ENCODE measurements around the gene ASIC1. TPM values are rescaled to one million over a fixed set of nuclear protein-coding genes. Genes with fewer than 3 reads are reported as not detected.

The ASIC1 gene
- total RNA-seq (1 to 10 TPM in 4 of 10 donors, under 1 TPM in 6; 0.17 to 1.6 (median 0.82) TPM), polyA plus RNA-seq (under 1 TPM; 0.59 to 0.74 TPM)
- long read RNA-seq, donor 1, partial matches to known transcripts, result 0 of 1 reads
- long read RNA-seq, donor 1, other reads (novel, unspliced or antisense), result 0 of 1 reads
- long read RNA-seq, donor 2, partial matches to known transcripts, result 0 of 1 reads
- long read RNA-seq, donor 2, other reads (novel, unspliced or antisense), result 1 of 1 reads
- long read RNA-seq, donor 3, partial matches to known transcripts, result 1 of 1 reads
- long read RNA-seq, donor 3, other reads (novel, unspliced or antisense), result 0 of 1 reads

DNA sequence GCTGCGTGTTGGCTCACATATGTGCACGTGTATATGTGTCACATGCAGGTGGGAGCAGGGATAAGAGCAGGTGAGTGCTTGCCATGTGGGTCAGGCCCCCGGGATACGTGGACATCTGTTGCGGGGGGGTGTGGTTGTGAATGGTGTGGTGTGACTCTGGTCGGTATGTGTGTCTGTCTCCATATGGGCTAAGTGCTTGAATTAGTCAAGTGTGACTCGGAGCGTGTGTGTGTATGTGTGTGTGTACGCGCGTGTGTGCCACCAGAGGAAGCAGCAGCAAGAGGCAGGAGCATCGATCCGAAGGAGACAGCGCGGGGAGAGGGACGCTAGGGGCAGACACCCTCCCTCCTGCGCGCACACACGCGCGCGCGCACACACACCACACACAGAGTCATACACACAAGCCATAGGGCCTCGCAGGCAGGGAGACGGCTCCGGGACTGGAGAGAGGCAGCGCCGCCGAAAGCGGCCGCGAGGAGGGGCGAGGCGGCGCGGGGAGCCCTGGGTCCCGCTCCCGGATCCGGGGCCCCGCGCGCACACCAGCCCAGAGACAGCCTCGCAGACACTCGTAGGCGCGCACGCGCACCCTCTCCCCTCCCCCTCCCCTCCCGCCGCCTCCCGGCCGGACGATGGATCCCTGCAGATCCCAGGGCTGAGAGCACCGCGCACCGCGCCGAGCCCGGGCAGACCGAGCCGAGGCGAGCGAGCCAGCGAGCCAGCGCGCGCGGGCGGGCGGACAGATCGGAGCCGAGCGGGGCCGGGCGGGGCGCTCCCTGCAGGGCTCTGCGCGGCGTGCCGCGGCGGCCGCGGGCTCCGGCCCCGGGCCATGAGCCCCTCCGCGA lies at the start of gene ASIC1:
Gene ASIC1, plus strand, starts transcription at position 597 of the 842 bp plus-strand sequence. CDS start 1,171 bp downstream, outside the sequence.
- no peaks in the 10 kb centered on the region for H3K36me3 ChIP-seq
- TF ChIP-seq, protein P1, sequence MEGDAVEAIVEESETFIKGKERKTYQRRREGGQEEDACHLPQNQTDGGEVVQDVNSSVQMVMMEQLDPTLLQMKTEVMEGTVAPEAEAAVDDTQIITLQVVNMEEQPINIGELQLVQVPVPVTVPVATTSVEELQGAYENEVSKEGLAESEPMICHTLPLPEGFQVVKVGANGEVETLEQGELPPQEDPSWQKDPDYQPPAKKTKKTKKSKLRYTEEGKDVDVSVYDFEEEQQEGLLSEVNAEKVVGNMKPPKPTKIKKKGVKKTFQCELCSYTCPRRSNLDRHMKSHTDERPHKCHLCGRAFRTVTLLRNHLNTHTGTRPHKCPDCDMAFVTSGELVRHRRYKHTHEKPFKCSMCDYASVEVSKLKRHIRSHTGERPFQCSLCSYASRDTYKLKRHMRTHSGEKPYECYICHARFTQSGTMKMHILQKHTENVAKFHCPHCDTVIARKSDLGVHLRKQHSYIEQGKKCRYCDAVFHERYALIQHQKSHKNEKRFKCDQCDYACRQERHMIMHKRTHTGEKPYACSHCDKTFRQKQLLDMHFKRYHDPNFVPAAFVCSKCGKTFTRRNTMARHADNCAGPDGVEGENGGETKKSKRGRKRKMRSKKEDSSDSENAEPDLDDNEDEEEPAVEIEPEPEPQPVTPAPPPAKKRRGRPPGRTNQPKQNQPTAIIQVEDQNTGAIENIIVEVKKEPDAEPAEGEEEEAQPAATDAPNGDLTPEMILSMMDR (IDR thresholded peaks at IDR 0.05), result peak in 4 of 9 donors; percentile 8 to 26 (median 19)
- peak within 1 kb of the TSS; percentile 29 to 86 (median 66) for H3K4me3 ChIP-seq
- DNase-seq (peak; percentile 63 to 79), ATAC-seq (peak; percentile 61 to 85 (median 72))
- H3K9me3 ChIP-seq, result no peaks in the 10 kb centered on the region
- intact Hi-C loops (cut with DNase I), result loop anchor here (1.0 to 10.0 kb wide), 9 partner anchors 82 to 282 kb away; partner anchors contain the start of gene AQP6 (in 1 of the 10)
- 1% methylated on average over 46 to 88 of the region's 88 CpGs for WGBS, 2 donors
- H3K27ac ChIP-seq, result peak within 1 kb of the TSS in 2 of 10 donors; percentile 27 to 39
- H3K27me3 ChIP-seq, result peaks cover 0 to 39% (median 19%) of the 10 kb centered on the region in 7 donors
- peaks cover 0 to 46% (median 19%) of the 10 kb centered on the region in 9 donors for H3K4me1 ChIP-seq

DNA sequence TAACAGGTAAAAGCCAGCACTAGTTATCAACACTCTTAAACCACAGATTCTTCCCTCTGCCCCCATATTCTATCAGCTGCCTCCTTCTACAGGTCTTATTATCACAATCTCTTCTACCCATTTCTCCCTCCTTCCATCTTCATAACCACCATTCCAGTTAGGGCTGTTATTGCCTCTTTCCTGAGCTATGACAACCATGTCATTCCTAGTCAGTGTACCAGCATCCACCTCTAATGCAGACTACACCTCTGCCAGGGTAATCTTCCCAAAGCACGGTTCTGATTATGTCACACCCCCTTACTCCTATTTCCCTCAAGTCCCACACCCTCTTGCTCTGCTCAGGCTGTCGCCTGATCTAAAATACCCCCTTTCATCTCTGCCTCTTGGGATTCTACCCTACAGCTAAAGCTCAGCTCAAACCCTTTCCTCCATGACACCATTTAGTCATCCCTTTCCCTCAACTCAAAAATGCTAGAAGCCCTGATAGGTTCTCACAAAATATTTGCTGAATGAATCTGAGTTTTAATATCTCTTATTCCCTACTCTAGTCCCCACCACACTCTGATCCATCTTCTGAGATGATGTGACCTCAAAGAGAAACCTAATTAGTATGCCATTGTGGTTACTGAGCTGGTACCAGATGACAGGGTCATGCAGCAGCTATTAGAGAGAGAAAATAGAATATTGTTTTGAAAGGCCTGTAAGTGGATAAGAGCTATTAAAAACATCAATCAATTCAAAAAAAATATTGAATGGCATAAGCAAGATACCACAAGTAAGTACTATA lies 43.8 kb upstream of the ASIC1 start:
- Histone ChIP-seq H3K4me1 (peaks cover 0 to 25% (median 4%) of the 10 kb centered on the region in 9 donors), H3K9me3 (no peaks in the 10 kb centered on the region), H3K36me3 (peaks cover 0 to 32% (median 0%) of the 10 kb centered on the region in 9 donors), H3K27ac (no peak overlapping the region), H3K4me3 (no peak overlapping the region), H3K27me3 (no peaks in the 10 kb centered on the region)
- TF ChIP-seq, protein P1 (IDR thresholded peaks at IDR 0.05), result no peak
- ATAC-seq (no peak), DNase-seq (no peak)
- 68 to 91% methylated on average over 2 of the region's 2 CpGs for WGBS, 2 donors
- intact Hi-C loops (cut with DNase I), result no loop called here

DNA sequence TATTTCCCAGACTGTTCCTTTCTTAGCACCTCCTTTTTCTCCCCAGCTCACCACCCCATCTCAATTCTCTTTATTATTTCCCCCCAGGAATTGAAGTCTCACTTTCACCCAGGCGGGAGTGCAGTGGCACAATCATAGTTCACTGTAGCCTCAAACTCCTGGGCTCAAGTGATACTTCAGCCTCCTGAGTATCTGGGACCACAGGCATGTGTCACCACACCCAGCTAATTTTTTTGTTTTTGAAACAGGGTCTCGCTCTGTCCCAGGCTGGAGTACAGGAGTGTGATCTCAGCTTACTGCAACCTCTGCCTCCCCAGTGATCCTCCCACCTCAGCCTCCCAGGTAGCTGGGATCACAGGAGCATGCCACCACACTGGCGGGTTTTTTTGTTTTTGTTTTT lies 43.1 kb upstream of the ASIC1 start:
- no peak for ATAC-seq
- no peaks in the 10 kb centered on the region for H3K27me3 ChIP-seq
- TF ChIP-seq, protein P1 (IDR thresholded peaks at IDR 0.05), result no peak
- H3K9me3 ChIP-seq, result no peaks in the 10 kb centered on the region
- no peak overlapping the region for H3K4me3 ChIP-seq
- intact Hi-C loops (cut with DNase I), result no loop called here
- peaks cover 0 to 32% (median 0%) of the 10 kb centered on the region in 9 donors for H3K36me3 ChIP-seq
- peaks cover 0 to 32% (median 8%) of the 10 kb centered on the region in 9 donors for H3K4me1 ChIP-seq
- no peak overlapping the region for H3K27ac ChIP-seq
- WGBS, 2 donors, result 96 to 99% methylated on average over 3 of the region's 3 CpGs
- no peak for DNase-seq

Data from heart right ventricle (tissue), 16 donors.